IPS DF 6.9 (cell line): Measurements from ENCODE around the gene MYOM1.

Source experiments
- DNase-seq: peaks from one replicate; pipeline ENCODE4 v3.0.0-alpha.2; 2013; ENCODE audit warnings: low read depth, low spot score
- H3K27ac ChIP-seq: one replicate; pipeline ENCODE4 v1.5.1; 2013; ENCODE audit warnings: low read length, control low read depth
- H3K27me3 ChIP-seq: 2 replicates; pipeline ENCODE4 v1.6.1; 2013; ENCODE audit warnings: mild to moderate bottlenecking, low read length; ENCODE audit not compliant: control insufficient read depth, insufficient read depth
- H3K36me3 ChIP-seq: 2 replicates; pipeline ENCODE4 v1.6.1; 2013; ENCODE audit warnings: low read length; ENCODE audit not compliant: control insufficient read depth, insufficient read depth
- H3K4me1 ChIP-seq: 2 replicates; pipeline ENCODE4 v1.6.1; 2013; ENCODE audit warnings: low read length; ENCODE audit not compliant: control insufficient read depth, insufficient read depth
- H3K4me3 ChIP-seq: 2 replicates; pipeline ENCODE4 v1.5.1; 2013; ENCODE audit warnings: mild to moderate bottlenecking, low read length
- H3K9me3 ChIP-seq: 2 replicates; pipeline ENCODE4 v1.6.1; 2013; ENCODE audit warnings: low read length, inconsistent platforms; ENCODE audit not compliant: control insufficient read depth, insufficient read depth
- WGBS: extraction: QIAGEN DNeasy Blood & Tissue Kit; methylation state at CpG from one replicate; pipeline ENCODE4 v1.1.7; 2013; ENCODE audit warnings: mixed read lengths, missing lambda C conversion rate; ENCODE audit not compliant: insufficient read length, insufficient coverage; 5-methylcytosine and 5-hydroxymethylcytosine counted together

Gene MYOM1

GRCh38 chr18:3170441-3171161, 49.2 kb downstream of the MYOM1 start:
- Histone ChIP-seq H3K36me3 (no peaks in the 10 kb centered on the region), H3K4me1 (no peaks in the 10 kb centered on the region), H3K4me3 (no peak overlapping the region), H3K27ac (no peak overlapping the region), H3K9me3 (no peaks in the 10 kb centered on the region), H3K27me3 (no peaks in the 10 kb centered on the region)
- DNase-seq = no peak
- no CpG with 5 or more reads among the region's 6 CpGs for WGBS

- Histone ChIP-seq H3K9me3 (no peaks in the 10 kb centered on the region), H3K36me3 (no peaks in the 10 kb centered on the region), H3K4me1 (no peaks in the 10 kb centered on the region), H3K27me3 (no peaks in the 10 kb centered on the region), H3K27ac (no peak overlapping the region), H3K4me3 (no peak overlapping the region)
- no CpG with 5 or more reads among the region's 4 CpGs for WGBS
- DNase-seq = no peak
Observed at GRCh38 chr18:3164381-3164780, 55.4 kb downstream of the MYOM1 start.

- H3K27me3 ChIP-seq = no peaks in the 10 kb centered on the region
- no peaks in the 10 kb centered on the region for H3K4me1 ChIP-seq
- no peak for DNase-seq
- H3K9me3 ChIP-seq = no peaks in the 10 kb centered on the region
- no peaks in the 10 kb centered on the region for H3K36me3 ChIP-seq
- no peak overlapping the region for H3K27ac ChIP-seq
- WGBS = no CpG with 5 or more reads among the region's 5 CpGs
- H3K4me3 ChIP-seq = no peak overlapping the region
Observed at GRCh38 chr18:3163968-3164367, 55.8 kb downstream of the MYOM1 start.

- no CpG with 5 or more reads among the region's 3 CpGs for WGBS
- no peaks in the 10 kb centered on the region for H3K4me1 ChIP-seq
- H3K9me3 ChIP-seq = no peaks in the 10 kb centered on the region
- no peaks in the 10 kb centered on the region for H3K36me3 ChIP-seq
- no peak overlapping the region for H3K4me3 ChIP-seq
- no peak for DNase-seq
- H3K27me3 ChIP-seq = no peaks in the 10 kb centered on the region
- H3K27ac ChIP-seq = no peak overlapping the region
Observed at GRCh38 chr18:3162181-3162580, 57.6 kb downstream of the MYOM1 start.

- WGBS = no CpG with 5 or more reads among the region's 1 CpG
- Histone ChIP-seq H3K36me3 (no peaks in the 10 kb centered on the region), H3K27me3 (no peaks in the 10 kb centered on the region)
Observed at GRCh38 chr18:3159830-3160229, 59.9 kb downstream of the MYOM1 start.

GRCh38 chr18:3157606-3158005, 62.2 kb downstream of the MYOM1 start:
- no peak overlapping the region for H3K4me3 ChIP-seq
- no peaks in the 10 kb centered on the region for H3K9me3 ChIP-seq
- no peak overlapping the region for H3K27ac ChIP-seq
- H3K27me3 ChIP-seq = no peaks in the 10 kb centered on the region
- DNase-seq = no peak
- no peaks in the 10 kb centered on the region for H3K36me3 ChIP-seq
- no CpG with 5 or more reads among the region's 2 CpGs for WGBS
- H3K4me1 ChIP-seq = no peaks in the 10 kb centered on the region

More at GRCh38 chr18:3159830-3160229, 59.9 kb downstream of the MYOM1 start:
- H3K27ac ChIP-seq = no peak overlapping the region
- no peak overlapping the region for H3K4me3 ChIP-seq
- no peaks in the 10 kb centered on the region for H3K9me3 ChIP-seq
- DNase-seq = no peak
- no peaks in the 10 kb centered on the region for H3K4me1 ChIP-seq

GRCh38 chr18:3157086-3157485, 62.7 kb downstream of the MYOM1 start:
- H3K27ac ChIP-seq = no peak overlapping the region
- H3K9me3 ChIP-seq = no peaks in the 10 kb centered on the region
- DNase-seq = no peak
- no CpG with 5 or more reads among the region's 5 CpGs for WGBS
- H3K36me3 ChIP-seq = no peaks in the 10 kb centered on the region
- no peaks in the 10 kb centered on the region for H3K27me3 ChIP-seq
- H3K4me1 ChIP-seq = no peaks in the 10 kb centered on the region
- H3K4me3 ChIP-seq = no peak overlapping the region

GRCh38 chr18:3156325-3156640, 63.5 kb downstream of the MYOM1 start:
- H3K4me1 ChIP-seq = no peaks in the 10 kb centered on the region
- no peak for DNase-seq

GRCh38 chr18:3154214-3154613, 65.6 kb downstream of the MYOM1 start:
- Histone ChIP-seq H3K36me3 (no peaks in the 10 kb centered on the region), H3K4me3 (no peak overlapping the region), H3K4me1 (no peaks in the 10 kb centered on the region), H3K27me3 (no peaks in the 10 kb centered on the region), H3K9me3 (no peaks in the 10 kb centered on the region), H3K27ac (no peak overlapping the region)
- no peak for DNase-seq
- no CpG with 5 or more reads among the region's 2 CpGs for WGBS

More at GRCh38 chr18:3156325-3156640, 63.5 kb downstream of the MYOM1 start:
- no peaks in the 10 kb centered on the region for H3K27me3 ChIP-seq
- WGBS = no CpG with 5 or more reads among the region's 1 CpG
- no peaks in the 10 kb centered on the region for H3K36me3 ChIP-seq
- H3K9me3 ChIP-seq = no peaks in the 10 kb centered on the region
- H3K4me3 ChIP-seq = no peak overlapping the region
- H3K27ac ChIP-seq = no peak overlapping the region

- Histone ChIP-seq H3K27ac (no peak overlapping the region), H3K9me3 (no peaks in the 10 kb centered on the region), H3K4me3 (no peak overlapping the region), H3K27me3 (no peaks in the 10 kb centered on the region), H3K36me3 (no peaks in the 10 kb centered on the region), H3K4me1 (no peaks in the 10 kb centered on the region)
- no CpG with 5 or more reads among the region's 8 CpGs for WGBS
- no peak for DNase-seq
Observed at GRCh38 chr18:3153107-3153704, 66.6 kb downstream of the MYOM1 start.

GRCh38 chr18:3152294-3152693, 67.5 kb downstream of the MYOM1 start:
- Histone ChIP-seq H3K4me3 (no peak overlapping the region), H3K27ac (no peak overlapping the region), H3K4me1 (no peaks in the 10 kb centered on the region), H3K9me3 (no peaks in the 10 kb centered on the region), H3K27me3 (no peaks in the 10 kb centered on the region), H3K36me3 (no peaks in the 10 kb centered on the region)
- no CpG with 5 or more reads among the region's 1 CpG for whole genome bisulfite sequencing
- no peak for DNase-seq
